HEK293 (cell line): ENCODE results near the gene SLC7A10.

Experiments used
- CTCF ChIP-seq: fragments of 450-650 bp; formaldehyde crosslinking; IDR thresholded peaks from 2 replicates; pipeline ENCODE4 v1.5.1; 2016; ENCODE audit warnings: missing biosample characterization, missing genetic modification characterization
- HOXA7 ChIP-seq: sonication (generic); formaldehyde crosslinking; IDR thresholded peaks from 2 replicates; pipeline ENCODE4 v1.8.1; 2022; ENCODE audit warnings: missing genetic modification reagents, borderline replicate concordance
- KLF7 ChIP-seq: fragments of 450-650 bp; formaldehyde crosslinking; IDR thresholded peaks from 2 replicates; pipeline ENCODE4 v1.5.1; 2016; ENCODE audit warnings: missing biosample characterization, missing genetic modification characterization, borderline replicate concordance
- KLF9 ChIP-seq: fragments of 450-650 bp; formaldehyde crosslinking; IDR thresholded peaks from 2 replicates; pipeline ENCODE4 v1.5.1; 2016; ENCODE audit warnings: missing biosample characterization, missing genetic modification characterization, low read depth
- PRDM4 ChIP-seq: fragments of 450-650 bp; formaldehyde crosslinking; IDR thresholded peaks from 2 replicates; pipeline ENCODE4 v1.5.1; 2017; ENCODE audit warnings: missing biosample characterization, missing genetic modification characterization
- YY1 ChIP-seq: fragments of 450-650 bp; formaldehyde crosslinking; IDR thresholded peaks from 2 replicates; pipeline ENCODE4 v1.5.1; 2018; ENCODE audit warnings: missing biosample characterization, missing genetic modification characterization
- ZBTB17 ChIP-seq: fragments of 450-650 bp; formaldehyde crosslinking; IDR thresholded peaks from 2 replicates; pipeline ENCODE4 v1.5.1; 2016; ENCODE audit warnings: missing biosample characterization, missing genetic modification characterization
- ZNF121 ChIP-seq: fragments of 450-650 bp; formaldehyde crosslinking; IDR thresholded peaks from 2 replicates; pipeline ENCODE4 v1.5.1; 2016; ENCODE audit warnings: missing biosample characterization, missing genetic modification characterization
- ZNF239 ChIP-seq: fragments of 450-650 bp; formaldehyde crosslinking; IDR thresholded peaks from 2 replicates; pipeline ENCODE4 v1.5.1; 2016; ENCODE audit warnings: missing biosample characterization, missing genetic modification characterization
- ZNF324 ChIP-seq: fragments of 450-650 bp; formaldehyde crosslinking; IDR thresholded peaks from 2 replicates; pipeline ENCODE4 v1.5.1; 2016; ENCODE audit warnings: missing biosample characterization, missing genetic modification characterization
- ZNF626 ChIP-seq: fragments of 450-650 bp; sonication (Bioruptor Pico); formaldehyde crosslinking; IDR thresholded peaks from 2 replicates; pipeline ENCODE4 v1.5.1; 2018; ENCODE audit warnings: missing biosample characterization, missing genetic modification characterization, inconsistent platforms

- TF ChIP-seq ZNF121 (tag by site-specific recombination) (no peak), KLF9 (tag by site-specific recombination) (no peak), CTCF (tag by site-specific recombination) (no peak), ZBTB17 (tag by site-specific recombination) (no peak), ZNF239 (no peak), KLF7 (tag by site-specific recombination) (no peak), HOXA7 (CRISPR knock-in tag) (no peak), ZNF626 (tag by site-specific recombination) (no peak), ZNF324 (tag by site-specific recombination) (no peak), YY1 (tag by site-specific recombination) (no peak), PRDM4 (tag by site-specific recombination) (no peak)
Measured at GRCh38 chr19:33189453-33189852, 36.2 kb downstream of the SLC7A10 start.
